HepG2 (cell line): ENCODE data around the gene IL4I1. TPM values are rescaled to one million over a fixed set of nuclear protein-coding genes. Genes with fewer than 3 reads are reported as not detected.

Experiments used
- AKAP8 ChIP-seq: sonication (generic); formaldehyde crosslinking; IDR thresholded peaks from 2 replicates; pipeline ENCODE4 v1.5.1; 2020; ENCODE audit warnings: mild to moderate bottlenecking, missing genetic modification reagents
- BRF2 ChIP-seq: sonication (generic); formaldehyde crosslinking; IDR thresholded peaks from 2 replicates; pipeline ENCODE4 v1.8.1; 2022; ENCODE audit warnings: mild to moderate bottlenecking, missing genetic modification reagents
- CENPX ChIP-seq: sonication (generic); formaldehyde crosslinking; IDR thresholded peaks from 2 replicates; pipeline ENCODE4 v1.9.0; 2021; ENCODE audit warnings: mild to moderate bottlenecking, missing genetic modification reagents, moderate library complexity
- GFI1 ChIP-seq: sonication (generic); formaldehyde crosslinking; IDR thresholded peaks from 2 replicates; pipeline ENCODE4 v1.5.0; 2020; ENCODE audit warnings: missing genetic modification reagents, mild to moderate bottlenecking, borderline replicate concordance
- GMEB2 ChIP-seq: IDR thresholded peaks from 2 replicates; pipeline ENCODE4 v1.6.1; 2016; ENCODE audit warnings: missing biosample characterization, missing genetic modification reagents, low read depth
- GPN1 ChIP-seq: sonication (generic); formaldehyde crosslinking; IDR thresholded peaks from 2 replicates; pipeline ENCODE4 v1.5.1; 2020; ENCODE audit warnings: missing genetic modification reagents, borderline replicate concordance
- HMG20B ChIP-seq: conservative IDR thresholded peaks from 2 replicates; pipeline ENCODE4 v1.6.1; 2016; ENCODE audit warnings: missing genetic modification reagents, missing compliant biosample characterization
- KAT2B ChIP-seq: fragments of 150-350 bp; IDR thresholded peaks from 2 replicates; pipeline ENCODE4 v1.6.1; 2014; ENCODE audit warnings: low read depth, low read length, borderline replicate concordance
- MBNL3 ChIP-seq: fragments of 250-450 bp; sonication (Bioruptor Pico); conservative IDR thresholded peaks from 2 replicates; pipeline ENCODE4 v1.8.0; 2022; ENCODE audit warnings: mild to moderate bottlenecking, inconsistent platforms
- MXI1 ChIP-seq: IDR thresholded peaks from 3 replicates; pipeline ENCODE4 v1.6.1; 2012; ENCODE audit warnings: low read depth, low read length, inconsistent platforms, borderline replicate concordance
- MYC ChIP-seq: sonication (generic); formaldehyde crosslinking; IDR thresholded peaks from 2 replicates; pipeline ENCODE4 v1.9.0; 2021; ENCODE audit warnings: missing genetic modification reagents, borderline replicate concordance
- PAF1 ChIP-seq: IDR thresholded peaks from 2 replicates; pipeline ENCODE4 v1.6.1; 2016; ENCODE audit warnings: missing genetic modification reagents, missing compliant biosample characterization
- REL ChIP-seq: sonication (generic); formaldehyde crosslinking; conservative IDR thresholded peaks from 2 replicates; pipeline ENCODE4 v1.8.0; 2022; ENCODE audit warnings: mild to moderate bottlenecking, missing genetic modification reagents, moderate library complexity
- ZNF33B ChIP-seq: sonication (generic); formaldehyde crosslinking; IDR thresholded peaks from 2 replicates; pipeline ENCODE4 v1.5.1; 2020; ENCODE audit warnings: mild to moderate bottlenecking, missing genetic modification reagents
- ZNF598 ChIP-seq: sonication (generic); formaldehyde crosslinking; IDR thresholded peaks from 2 replicates; pipeline ENCODE4 v1.5.1; 2020; ENCODE audit warnings: mild to moderate bottlenecking, missing genetic modification reagents, borderline replicate concordance
- ZNF629 ChIP-seq: sonication (generic); formaldehyde crosslinking; conservative IDR thresholded peaks from 2 replicates; pipeline ENCODE4 v1.5.0; 2020; ENCODE audit warnings: missing genetic modification reagents
- ZNF75D ChIP-seq: sonication (generic); formaldehyde crosslinking; IDR thresholded peaks from 2 replicates; pipeline ENCODE4 v1.8.1; 2023; ENCODE audit warnings: missing genetic modification reagents, mild to moderate bottlenecking, borderline replicate concordance
- polyA plus RNA-seq, 8 experiments: library from polyadenylated mRNA; depleted of rRNA in 3 of 8; stranded (reverse) in 7 of 8; unstranded in 1 of 8; fragments of >200 nt; fragmentation: Illumina TruSeq in 4 of 8; extraction: Trizol in 4 of 8; gene quantifications; 2 replicates each; pipeline versions ENCODE4 v1.2.1 to v1.2.3, GENCODE V29; 2011 to 2016; ENCODE audit warnings: low read depth in 4 of 8, missing spikeins in 1 of 8, mixed read lengths in 1 of 8; ENCODE audit not compliant: insufficient read depth in 1 of 8
- total RNA-seq, 5 experiments: library from RNA; depleted of rRNA; stranded (reverse); fragments of >200 nt; fragmentation: Illumina TruSeq; extraction: Trizol; gene quantifications; 2 replicates each; pipeline ENCODE4 v1.2.3, GENCODE V29; 2016; ENCODE audit warnings: low read depth in 1 of 5
- TF ChIP-seq, protein P1 (sequence below): sonication (generic); formaldehyde crosslinking; IDR thresholded peaks from 2 replicates; pipeline ENCODE4 v1.8.0; 2022; ENCODE audit warnings: missing genetic modification reagents, mild to moderate bottlenecking, inconsistent platforms, borderline replicate concordance
- TF ChIP-seq, protein P2 (sequence below): sonication (generic); formaldehyde crosslinking; IDR thresholded peaks from 2 replicates; pipeline ENCODE4 v1.4.0; 2020; ENCODE audit warnings: missing genetic modification reagents

IL4I1 gene
- total and polyA plus RNA-seq, 2 of the 13 experiments (the other 11 are each of a cell fraction or from before 2014, with no cell fraction given): not detected

GRCh38 chr19:49876422-49877019, 20.2 kb downstream of the IL4I1 start (continued):
- TF ChIP-seq ZNF629 (CRISPR knock-in tag) (0 out of 2 replicates have a peak, but pooled peaks have one; percentile 12), CENPX (CRISPR knock-in tag) (no peak), MXI1 (peak; percentile 87; the same call in 1 of the 3 replicates), PAF1 (CRISPR knock-in tag) (no peak; the same call in 1 of the 2 replicates), ZNF75D (CRISPR knock-in tag) (no peak), GPN1 (CRISPR knock-in tag) (no peak; the same call in 1 of the 2 replicates), REL (CRISPR knock-in tag) (no peak), GMEB2 (CRISPR knock-in tag) (peak; percentile 72), MYC (CRISPR knock-in tag) (peak; percentile 88), MBNL3 (CRISPR knock-in tag) (no peak), GFI1 (CRISPR knock-in tag) (peak; percentile 56; the same call in 1 of the 2 replicates), BRF2 (CRISPR knock-in tag) (no peak), HMG20B (CRISPR knock-in tag) (no peak), ZNF598 (0 out of 2 replicates have a peak, but pooled peaks have one; percentile 53), ZNF33B (CRISPR knock-in tag) (no peak), AKAP8 (CRISPR knock-in tag) (no peak), KAT2B (no peak)
- TF ChIP-seq, protein P1, sequence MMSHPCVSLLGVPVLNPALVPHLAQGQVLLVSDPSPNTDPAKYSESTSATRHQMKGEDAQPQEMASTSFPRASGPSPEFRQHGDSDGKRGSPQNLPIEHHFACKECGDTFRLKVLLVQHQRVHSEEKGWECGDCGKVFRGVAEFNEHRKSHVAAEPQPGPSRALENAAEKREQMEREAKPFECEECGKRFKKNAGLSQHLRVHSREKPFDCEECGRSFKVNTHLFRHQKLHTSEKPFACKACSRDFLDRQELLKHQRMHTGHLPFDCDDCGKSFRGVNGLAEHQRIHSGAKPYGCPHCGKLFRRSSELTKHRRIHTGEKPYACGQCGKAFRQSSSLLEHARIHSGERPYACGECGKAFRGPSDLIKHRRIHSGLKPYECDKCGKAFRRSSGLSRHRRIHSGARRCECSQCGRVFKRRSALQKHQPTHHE (CRISPR knock-in tag): peak; percentile 72; the same call in 1 of the 2 replicates
- TF ChIP-seq, protein P2, sequence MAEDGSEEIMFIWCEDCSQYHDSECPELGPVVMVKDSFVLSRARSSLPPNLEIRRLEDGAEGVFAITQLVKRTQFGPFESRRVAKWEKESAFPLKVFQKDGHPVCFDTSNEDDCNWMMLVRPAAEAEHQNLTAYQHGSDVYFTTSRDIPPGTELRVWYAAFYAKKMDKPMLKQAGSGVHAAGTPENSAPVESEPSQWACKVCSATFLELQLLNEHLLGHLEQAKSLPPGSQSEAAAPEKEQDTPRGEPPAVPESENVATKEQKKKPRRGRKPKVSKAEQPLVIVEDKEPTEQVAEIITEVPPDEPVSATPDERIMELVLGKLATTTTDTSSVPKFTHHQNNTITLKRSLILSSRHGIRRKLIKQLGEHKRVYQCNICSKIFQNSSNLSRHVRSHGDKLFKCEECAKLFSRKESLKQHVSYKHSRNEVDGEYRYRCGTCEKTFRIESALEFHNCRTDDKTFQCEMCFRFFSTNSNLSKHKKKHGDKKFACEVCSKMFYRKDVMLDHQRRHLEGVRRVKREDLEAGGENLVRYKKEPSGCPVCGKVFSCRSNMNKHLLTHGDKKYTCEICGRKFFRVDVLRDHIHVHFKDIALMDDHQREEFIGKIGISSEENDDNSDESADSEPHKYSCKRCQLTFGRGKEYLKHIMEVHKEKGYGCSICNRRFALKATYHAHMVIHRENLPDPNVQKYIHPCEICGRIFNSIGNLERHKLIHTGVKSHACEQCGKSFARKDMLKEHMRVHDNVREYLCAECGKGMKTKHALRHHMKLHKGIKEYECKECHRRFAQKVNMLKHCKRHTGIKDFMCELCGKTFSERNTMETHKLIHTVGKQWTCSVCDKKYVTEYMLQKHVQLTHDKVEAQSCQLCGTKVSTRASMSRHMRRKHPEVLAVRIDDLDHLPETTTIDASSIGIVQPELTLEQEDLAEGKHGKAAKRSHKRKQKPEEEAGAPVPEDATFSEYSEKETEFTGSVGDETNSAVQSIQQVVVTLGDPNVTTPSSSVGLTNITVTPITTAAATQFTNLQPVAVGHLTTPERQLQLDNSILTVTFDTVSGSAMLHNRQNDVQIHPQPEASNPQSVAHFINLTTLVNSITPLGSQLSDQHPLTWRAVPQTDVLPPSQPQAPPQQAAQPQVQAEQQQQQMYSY (CRISPR knock-in tag): no peak
